Liver (tissue), 9 donors: ENCODE results near the gene OSGEP. TPM values are rescaled to one million over a fixed set of nuclear protein-coding genes. Genes with fewer than 3 reads are reported as not detected.

Source experiments
- DNase-seq: peaks from one replicate; pipeline ENCODE4 v3.0.0-alpha.2; 2017; ENCODE audit warnings: low spot score
- H3K27ac ChIP-seq, 2 donors: one replicate each; pipeline ENCODE4 v1.7.0; 2013; ENCODE audit warnings: inconsistent platforms in 2 of 2, low read length in 2 of 2, control low read depth in 1 of 2, low read depth in 1 of 2, mild to moderate bottlenecking in 1 of 2
- H3K27me3 ChIP-seq, 4 donors: one replicate each; pipeline versions ENCODE4 v1.6.1 to v1.7.0; 2013; ENCODE audit warnings: low read length in 3 of 4, inconsistent platforms in 1 of 4, mild to moderate bottlenecking in 1 of 4, moderate library complexity in 1 of 4; ENCODE audit not compliant: control insufficient read depth in 4 of 4, insufficient read depth in 4 of 4
- H3K36me3 ChIP-seq, 4 donors: one replicate each; pipeline versions ENCODE4 v1.6.1 to v1.7.0; 2013; ENCODE audit warnings: low read length in 3 of 4, mild to moderate bottlenecking in 3 of 4, low read depth in 1 of 4, moderate library complexity in 1 of 4; ENCODE audit not compliant: control insufficient read depth in 4 of 4, insufficient read depth in 3 of 4
- H3K4me1 ChIP-seq, 4 donors: one replicate each; pipeline versions ENCODE4 v1.6.1 to v1.7.0; 2013; ENCODE audit warnings: low read length in 3 of 4, mild to moderate bottlenecking in 3 of 4, moderate library complexity in 1 of 4; ENCODE audit not compliant: control insufficient read depth in 4 of 4, insufficient read depth in 4 of 4
- H3K4me3 ChIP-seq, 3 donors: one replicate each; pipeline versions ENCODE4 v1.6.1 to v1.7.0; 2013; ENCODE audit warnings: low read length in 3 of 3, control low read depth in 1 of 3, low read depth in 1 of 3, mild to moderate bottlenecking in 1 of 3
- H3K9ac ChIP-seq, 2 donors: one replicate each; pipeline ENCODE4 v1.7.0; 2013; ENCODE audit warnings: low read length in 2 of 2, mild to moderate bottlenecking in 2 of 2, moderate library complexity in 2 of 2, control low read depth in 1 of 2, low read depth in 1 of 2
- H3K9me3 ChIP-seq, 4 donors: one replicate each; pipeline versions ENCODE4 v1.6.1 to v1.7.0; 2013; ENCODE audit warnings: low read length in 3 of 4; ENCODE audit not compliant: control insufficient read depth in 4 of 4
- CTCF ChIP-seq: fragments of 150-350 bp; IDR thresholded peaks from 2 replicates; pipeline ENCODE4 v1.5.1; 2017; ENCODE audit warnings: improper control_type of control experiment, low read depth, low read length; ENCODE audit not compliant: missing input control
- EGR1 ChIP-seq, 2 donors: IDR thresholded peaks; 2 replicates each; pipeline ENCODE4 v1.6.1; 2016 to 2018; ENCODE audit warnings: antibody characterized with exemption in 2 of 2, low read depth in 2 of 2
- FOXA2 ChIP-seq: IDR thresholded peaks from 2 replicates; pipeline ENCODE4 v1.6.1; 2016; ENCODE audit warnings: antibody characterized with exemption
- GABPA ChIP-seq, 2 donors: IDR thresholded peaks in 1 of 2; conservative IDR thresholded peaks in 1 of 2; 2 replicates each; pipeline ENCODE4 v1.6.1; 2016; ENCODE audit warnings: antibody characterized with exemption in 2 of 2, mild to moderate bottlenecking in 1 of 2, moderate library complexity in 1 of 2
- HNF4A ChIP-seq, 2 donors: conservative IDR thresholded peaks; 2 replicates each; pipeline ENCODE4 v1.6.1; 2016; ENCODE audit warnings: antibody characterized with exemption in 2 of 2, mild to moderate bottlenecking in 2 of 2
- HNF4G ChIP-seq: IDR thresholded peaks from 2 replicates; pipeline ENCODE4 v1.6.1; 2016; ENCODE audit warnings: antibody characterized with exemption
- JUND ChIP-seq, 2 donors: IDR thresholded peaks; 2 replicates each; pipeline ENCODE4 v1.6.1; 2016; ENCODE audit warnings: antibody characterized with exemption in 2 of 2
- NR2F2 ChIP-seq: IDR thresholded peaks from 2 replicates; pipeline ENCODE4 v1.6.1; 2016; ENCODE audit warnings: antibody characterized with exemption
- RXRA ChIP-seq, 2 donors: IDR thresholded peaks; 2 replicates each; pipeline ENCODE4 v1.6.1; 2017 to 2018; ENCODE audit warnings: antibody characterized with exemption in 2 of 2, mild to moderate bottlenecking in 1 of 2
- SP1 ChIP-seq: IDR thresholded peaks from 2 replicates; pipeline ENCODE4 v1.6.1; 2018; ENCODE audit warnings: antibody characterized with exemption, mild to moderate bottlenecking
- TAF1 ChIP-seq: conservative IDR thresholded peaks from 2 replicates; pipeline ENCODE4 v1.6.1; 2016; ENCODE audit warnings: antibody characterized with exemption, mild to moderate bottlenecking
- ZBTB33 ChIP-seq: IDR thresholded peaks from 2 replicates; pipeline ENCODE4 v1.6.1; 2016; ENCODE audit warnings: antibody characterized with exemption
- WGBS: extraction: QIAGEN DNeasy Blood & Tissue Kit; methylation state at CpG from one replicate; pipeline ENCODE4 v1.1.7; 2013; 5-methylcytosine and 5-hydroxymethylcytosine counted together
- polyA plus RNA-seq, 2 donors: library from polyadenylated mRNA; stranded (reverse) in 1 of 2; unstranded in 1 of 2; fragments of 200-250 nt in 1 of 2; fragments of >200 nt in 1 of 2; fragmentation: Nextera tagmentation in 1 of 2; extraction: Ambion mirVana in 1 of 2; gene quantifications; one replicate each; pipeline versions ENCODE4 v1.2.1 to v1.2.3, GENCODE V29; 2013 to 2015
- total RNA-seq, 2 donors: library from RNA; depleted of rRNA; stranded (reverse); fragments of >200 nt; gene quantifications; one replicate each; pipeline ENCODE4 v1.2.3, GENCODE V29; 2014
- donor health status: healthy.
- donor health status: healthy.
- donor health status: healthy.
- donor health status: healthy.
- donor health status: healthy.

OSGEP gene
- total and polyA plus RNA-seq, 4 donors: 18.1 to 39.0 (median 24.8) TPM

DNA sequence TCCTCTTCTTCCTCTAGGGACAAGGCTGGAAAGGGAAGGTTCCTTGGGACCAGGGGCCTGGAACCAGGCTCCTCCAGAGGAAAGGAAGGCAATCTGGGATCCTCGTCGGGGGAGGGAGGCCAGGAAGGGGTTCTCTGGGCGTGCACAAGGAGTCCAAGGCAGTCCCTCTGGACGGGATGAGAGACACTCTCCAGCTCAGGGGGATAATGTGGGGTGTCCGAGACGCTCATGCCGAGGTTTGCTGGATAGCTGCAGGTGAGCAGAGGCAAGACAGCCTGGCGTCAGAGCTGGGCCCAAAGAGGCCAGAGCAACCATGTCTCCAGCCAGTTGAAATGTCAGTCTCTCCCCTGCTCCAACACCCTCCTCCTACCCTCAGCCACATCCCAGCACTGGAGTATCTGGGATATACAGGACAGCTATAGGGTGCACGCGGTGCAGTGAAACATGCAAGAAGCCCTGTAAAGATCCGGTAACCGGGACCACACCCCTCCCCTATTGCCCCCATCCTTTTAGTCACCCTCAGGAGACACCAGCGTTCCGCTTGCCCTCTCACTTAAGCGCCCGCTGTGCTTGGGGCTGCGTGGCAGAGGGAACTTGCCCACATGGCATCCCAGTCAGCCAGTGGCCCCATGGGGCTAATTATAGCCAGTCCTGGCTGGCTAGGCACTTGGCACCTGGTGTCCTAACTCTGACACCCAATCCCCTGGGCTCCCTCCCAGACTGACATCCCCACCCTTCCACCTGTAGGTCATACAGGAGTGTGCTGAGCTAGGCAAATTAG is 18.8 kb downstream of the OSGEP start, which contains the start of gene KLHL33:
TSS of gene KLHL33 (minus strand) at position 585 of the 781 bp plus-strand sequence. CDS start at position 230, 355 bp downstream.
- WGBS: 87% methylated on average over 17 of the region's 17 CpGs
- Histone ChIP-seq H3K27me3 (no peaks in the 10 kb centered on the region), H3K27ac (peak within 1 kb of the TSS in 1 of 2 donors; percentile 19), H3K36me3 (no peaks in the 10 kb centered on the region), H3K4me1 (no peaks in the 10 kb centered on the region), H3K9me3 (no peaks in the 10 kb centered on the region), H3K4me3 (peak within 1 kb of the TSS in 1 of 3 donors; percentile 22), H3K9ac (no peak within 1 kb of the TSS)
- TF ChIP-seq SP1: no peak
- TF ChIP-seq RXRA (IDR thresholded peaks at IDR 0.05): no peak
- TF ChIP-seq HNF4A (conservative IDR thresholded peaks at IDR 0.05): no peak
- no peak for TF ChIP-seq EGR1 (IDR thresholded peaks at IDR 0.05; ENCODE audit: low read depth in 2 of 2)
- TF ChIP-seq JUND (IDR thresholded peaks at IDR 0.05): no peak
- TF ChIP-seq CTCF: no peak
- TF ChIP-seq HNF4G: no peak
- TF ChIP-seq NR2F2: no peak
- no peak for TF ChIP-seq FOXA2
- DNase-seq: no peak

GRCh38 chr14:20434701-20435581 is 19.7 kb downstream of the OSGEP start:
- H3K4me1 ChIP-seq: peaks cover 0 to 3% (median 0%) of the 10 kb centered on the region in 4 donors
- peak overlapping the region in 1 of 3 donors; percentile 22 for H3K4me3 ChIP-seq
- H3K27ac ChIP-seq: peak overlapping the region in 1 of 2 donors; percentile 19
- whole genome bisulfite sequencing: 36% methylated on average over 44 of the region's 44 CpGs
- H3K9ac ChIP-seq: no peak overlapping the region
- H3K27me3 ChIP-seq: no peaks in the 10 kb centered on the region
- H3K36me3 ChIP-seq: no peaks in the 10 kb centered on the region
- no peak for DNase-seq
- H3K9me3 ChIP-seq: no peaks in the 10 kb centered on the region
- TF ChIP-seq NR2F2 (peak; percentile 29), GABPA (IDR thresholded peaks at IDR 0.05 in 1 of 2, conservative IDR thresholded peaks at IDR 0.05 in 1 of 2) (no peak)

- Histone ChIP-seq H3K4me1 (peaks cover 0 to 7% (median 0%) of the 10 kb centered on the region in 4 donors), H3K27ac (no peak overlapping the region), H3K9me3 (no peaks in the 10 kb centered on the region), H3K9ac (no peak overlapping the region), H3K36me3 (no peaks in the 10 kb centered on the region), H3K27me3 (no peaks in the 10 kb centered on the region), H3K4me3 (no peak overlapping the region)
- 65% methylated on average over 30 of the region's 30 CpGs for whole genome bisulfite sequencing
- no peak for DNase-seq
- TF ChIP-seq RXRA (IDR thresholded peaks at IDR 0.05) (no peak), HNF4G (no peak), TAF1 (no peak), ZBTB33 (no peak), EGR1 (IDR thresholded peaks at IDR 0.05; ENCODE audit: low read depth in 2 of 2) (no peak)
Measured at GRCh38 chr14:20429801-20430669, 24.6 kb downstream of the OSGEP start.
